HEK293 (cell line): ENCODE results near the gene CDH8.

Experiments
- RBAK ChIP-seq: fragments of 450-650 bp; formaldehyde crosslinking; IDR thresholded peaks from 2 replicates; pipeline ENCODE4 v1.5.1; 2016; ENCODE audit warnings: missing biosample characterization, missing genetic modification characterization
- ZNF248 ChIP-seq: fragments of 450-650 bp; formaldehyde crosslinking; IDR thresholded peaks from 2 replicates; pipeline ENCODE4 v1.5.1; 2017; ENCODE audit warnings: missing biosample characterization, missing genetic modification characterization
- ZNF48 ChIP-seq: fragments of 450-650 bp; formaldehyde crosslinking; IDR thresholded peaks from 2 replicates; pipeline ENCODE4 v1.5.1; 2016; ENCODE audit warnings: missing biosample characterization, missing genetic modification characterization
- TF ChIP-seq, protein P1 (sequence below): fragments of 450-650 bp; formaldehyde crosslinking; IDR thresholded peaks from 2 replicates; pipeline ENCODE4 v1.5.1; 2016; ENCODE audit warnings: missing biosample characterization, missing genetic modification characterization

DNA sequence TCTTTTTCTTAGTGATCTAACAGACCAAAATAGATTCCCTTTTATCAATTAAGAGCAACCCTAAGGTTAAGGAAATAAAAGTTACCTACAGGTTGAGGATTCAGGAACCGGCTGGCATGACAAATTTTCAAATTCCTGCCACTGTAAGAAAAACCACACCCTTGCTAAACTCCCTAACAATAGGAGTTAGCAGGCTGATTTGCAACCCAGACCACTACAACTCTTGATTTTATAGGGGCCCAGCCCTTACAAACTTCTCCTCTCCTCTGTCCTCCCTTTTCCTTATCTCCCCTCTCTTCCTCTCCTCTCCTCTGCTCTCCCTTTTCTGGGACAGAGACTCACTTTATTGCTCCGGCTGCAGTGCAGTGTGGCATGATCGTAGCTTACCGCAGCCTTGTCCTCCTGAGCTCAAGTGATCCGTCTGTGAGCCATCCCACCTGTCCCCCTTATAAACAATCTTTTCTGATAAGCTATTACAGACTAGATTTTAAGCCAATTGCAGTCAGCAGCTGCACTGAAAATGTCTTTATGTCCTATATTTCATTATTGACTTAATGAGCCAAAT lies 418.9 kb downstream of the CDH8 start:
- TF ChIP-seq ZNF248 (tag by site-specific recombination) (no peak), ZNF48 (tag by site-specific recombination) (no peak), RBAK (tag by site-specific recombination) (no peak)
- TF ChIP-seq, protein P1, sequence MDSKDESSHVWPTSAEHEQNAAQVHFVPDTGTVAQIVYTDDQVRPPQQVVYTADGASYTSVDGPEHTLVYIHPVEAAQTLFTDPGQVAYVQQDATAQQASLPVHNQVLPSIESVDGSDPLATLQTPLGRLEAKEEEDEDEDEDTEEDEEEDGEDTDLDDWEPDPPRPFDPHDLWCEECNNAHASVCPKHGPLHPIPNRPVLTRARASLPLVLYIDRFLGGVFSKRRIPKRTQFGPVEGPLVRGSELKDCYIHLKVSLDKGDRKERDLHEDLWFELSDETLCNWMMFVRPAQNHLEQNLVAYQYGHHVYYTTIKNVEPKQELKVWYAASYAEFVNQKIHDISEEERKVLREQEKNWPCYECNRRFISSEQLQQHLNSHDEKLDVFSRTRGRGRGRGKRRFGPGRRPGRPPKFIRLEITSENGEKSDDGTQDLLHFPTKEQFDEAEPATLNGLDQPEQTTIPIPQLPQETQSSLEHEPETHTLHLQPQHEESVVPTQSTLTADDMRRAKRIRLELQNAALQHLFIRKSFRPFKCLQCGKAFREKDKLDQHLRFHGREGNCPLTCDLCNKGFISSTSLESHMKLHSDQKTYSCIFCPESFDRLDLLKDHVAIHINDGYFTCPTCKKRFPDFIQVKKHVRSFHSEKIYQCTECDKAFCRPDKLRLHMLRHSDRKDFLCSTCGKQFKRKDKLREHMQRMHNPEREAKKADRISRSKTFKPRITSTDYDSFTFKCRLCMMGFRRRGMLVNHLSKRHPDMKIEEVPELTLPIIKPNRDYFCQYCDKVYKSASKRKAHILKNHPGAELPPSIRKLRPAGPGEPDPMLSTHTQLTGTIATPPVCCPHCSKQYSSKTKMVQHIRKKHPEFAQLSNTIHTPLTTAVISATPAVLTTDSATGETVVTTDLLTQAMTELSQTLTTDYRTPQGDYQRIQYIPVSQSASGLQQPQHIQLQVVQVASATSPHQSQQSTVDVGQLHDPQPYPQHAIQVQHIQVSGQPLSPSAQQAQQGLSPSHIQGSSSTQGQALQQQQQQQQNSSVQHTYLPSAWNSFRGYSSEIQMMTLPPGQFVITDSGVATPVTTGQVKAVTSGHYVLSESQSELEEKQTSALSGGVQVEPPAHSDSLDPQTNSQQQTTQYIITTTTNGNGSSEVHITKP (tag by site-specific recombination): no peak
